H1 (cell line): Measurements from ENCODE around the gene ARPC4. TPM values are rescaled to one million over a fixed set of nuclear protein-coding genes. Genes with fewer than 3 reads are reported as not detected.

Source experiments
- CTCF ChIA-PET: fragments of 300-600 bp; sonication (Branson Sonifier 250); formaldehyde crosslinking; loops from one replicate; lab custom pipeline; 2021; ENCODE audit not compliant: partially characterized antibody; lab: Charles Lee
- POLR2A ChIA-PET: fragments of 300-600 bp; sonication (Branson Sonifier 250); formaldehyde crosslinking; loops from one replicate; lab custom pipeline; 2021; ENCODE audit warnings: inconsistent platforms; ENCODE audit not compliant: partially characterized antibody; lab: Charles Lee
- DNase-seq, 2 experiments: peaks; one replicate each; pipeline versions ENCODE4 v3.0.0 to v3.0.0-alpha.2; 2010 to 2022; ENCODE audit warnings: low spot score in 2 of 2, low read depth in 1 of 2, mixed read lengths in 1 of 2
- FAIRE-seq: peaks from 2 replicates; lab custom pipeline; 2011; peaks lifted over from hg19 to GRCh38; lab: Jason Lieb, UNC
- H2AFZ ChIP-seq: 2 replicates; pipeline ENCODE4 v1.8.1; 2012; ENCODE audit warnings: low read length, inconsistent platforms
- H2AK5ac ChIP-seq: 2 replicates; pipeline ENCODE4 v1.6.1; 2013; ENCODE audit warnings: low read depth, low read length
- H2BK120ac ChIP-seq: replicated peaks from 2 replicates; pipeline ENCODE3; 2013; ENCODE audit warnings: low read depth, low read length, inconsistent platforms
- H2BK12ac ChIP-seq: 2 replicates; pipeline ENCODE4 v1.6.1; 2013; ENCODE audit warnings: low read depth, low read length
- H2BK15ac ChIP-seq: 2 replicates; pipeline ENCODE4 v1.6.1; 2013; ENCODE audit warnings: low read length
- H2BK20ac ChIP-seq: 2 replicates; pipeline ENCODE4 v1.6.1; 2013; ENCODE audit warnings: low read length
- H2BK5ac ChIP-seq: 2 replicates; pipeline ENCODE4 v1.6.1; 2013; ENCODE audit warnings: low read depth, low read length
- H3K14ac ChIP-seq: 2 replicates; pipeline ENCODE4 v1.6.1; 2013; ENCODE audit warnings: inconsistent platforms; ENCODE audit not compliant: insufficient read length
- H3K18ac ChIP-seq: 2 replicates; pipeline ENCODE4 v1.6.1; 2013; ENCODE audit warnings: low read length; ENCODE audit errors: extremely low read depth
- H3K23ac ChIP-seq: 2 replicates; pipeline ENCODE4 v1.6.1; 2013; ENCODE audit warnings: inconsistent platforms; ENCODE audit not compliant: insufficient read length
- H3K23me2 ChIP-seq: 2 replicates; pipeline ENCODE4 v1.6.1; 2013; ENCODE audit warnings: low read depth, low read length
- H3K27ac ChIP-seq: 2 replicates; pipeline ENCODE4 v1.6.1; 2011; ENCODE audit warnings: low read depth, low read length, inconsistent platforms
- H3K27me3 ChIP-seq, 4 experiments: replicated peaks in 1 of 4; 1 replicate in 1 of 4; 2 replicates in 3 of 4; pipeline versions ENCODE4 v1.6.1 to v1.8.1; 2011 to 2013; ENCODE audit warnings: low read length in 3 of 4, mild to moderate bottlenecking in 3 of 4, inconsistent platforms in 2 of 4, mixed read lengths in 2 of 4, moderate library complexity in 1 of 4; ENCODE audit not compliant: control insufficient read depth in 3 of 4, insufficient read depth in 3 of 4; ENCODE audit errors: extremely low read depth in 1 of 4
- H3K36me3 ChIP-seq, 4 experiments: 2 replicates each; pipeline versions ENCODE4 v1.6.1 to v1.8.1; 2011 to 2013; ENCODE audit warnings: mild to moderate bottlenecking in 4 of 4, low read length in 3 of 4, moderate library complexity in 2 of 4, control low read depth in 1 of 4, inconsistent platforms in 1 of 4; ENCODE audit not compliant: insufficient read depth in 4 of 4, control insufficient read depth in 2 of 4
- H3K4ac ChIP-seq: replicated peaks from 2 replicates; pipeline ENCODE3; 2013; ENCODE audit warnings: low read length, low read depth, mixed read lengths, inconsistent platforms; ENCODE audit not compliant: insufficient read length
- H3K4me1 ChIP-seq, 4 experiments: replicated peaks in 1 of 4; 1 replicate in 1 of 4; 2 replicates in 3 of 4; pipeline versions ENCODE4 v1.6.1 to v1.8.1; 2011 to 2013; ENCODE audit warnings: low read length in 3 of 4, inconsistent platforms in 2 of 4, mixed read lengths in 1 of 4; ENCODE audit not compliant: insufficient read depth in 4 of 4, control insufficient read depth in 3 of 4
- H3K4me2 ChIP-seq, 2 experiments: 2 replicates each; pipeline versions ENCODE4 v1.6.1 to v1.8.1; 2011 to 2013; ENCODE audit warnings: low read depth in 2 of 2, low read length in 2 of 2, control low read depth in 1 of 2, inconsistent platforms in 1 of 2, mild to moderate bottlenecking in 1 of 2; ENCODE audit not compliant: insufficient read depth in 1 of 2
- H3K4me3 ChIP-seq, 4 experiments: fragments of 200-600, 300-600 bp in 1 of 4; sonication (generic), shearing (Covaris generic), sonication (Bioruptor Twin) in 1 of 4; 2 replicates each; pipeline versions ENCODE4 v1.5.1 to v1.8.1; 2011 to 2016; ENCODE audit warnings: low read length in 4 of 4, low read depth in 3 of 4, control low read depth in 2 of 4, inconsistent platforms in 2 of 4, mild to moderate bottlenecking in 2 of 4, mixed read lengths in 1 of 4, moderate library complexity in 1 of 4; ENCODE audit not compliant: insufficient read depth in 2 of 4; ENCODE audit errors: extremely low read depth in 1 of 4
- H3K56ac ChIP-seq: replicated peaks from 2 replicates; pipeline ENCODE3; 2013; ENCODE audit warnings: low read depth, mild to moderate bottlenecking, mixed read lengths, low read length, inconsistent platforms; ENCODE audit not compliant: insufficient read length
- H3K79me1 ChIP-seq: 2 replicates; pipeline ENCODE4 v1.6.1; 2013; ENCODE audit warnings: low read depth, low read length, control low read depth
- H3K79me2 ChIP-seq, 2 experiments: 2 replicates each; pipeline versions ENCODE4 v1.6.1 to v1.8.1; 2012 to 2013; ENCODE audit warnings: low read length in 2 of 2, mild to moderate bottlenecking in 2 of 2, inconsistent platforms in 1 of 2; ENCODE audit not compliant: insufficient read depth in 2 of 2, control insufficient read depth in 1 of 2
- H3K9ac ChIP-seq, 4 experiments: replicated peaks in 1 of 4; 1 replicate in 1 of 4; 2 replicates in 3 of 4; pipeline versions ENCODE4 v1.6.1 to v1.8.1; 2011 to 2013; ENCODE audit warnings: low read depth in 3 of 4, low read length in 3 of 4, control low read depth in 2 of 4, mild to moderate bottlenecking in 2 of 4, moderate library complexity in 2 of 4, inconsistent platforms in 1 of 4; ENCODE audit errors: extremely low read depth in 1 of 4
- H3K9me3 ChIP-seq, 2 experiments: 2 replicates each; pipeline versions ENCODE4 v1.6.1 to v1.8.1; 2012 to 2013; ENCODE audit warnings: mild to moderate bottlenecking in 2 of 2, moderate library complexity in 2 of 2, control low read depth in 1 of 2, inconsistent platforms in 1 of 2, low read depth in 1 of 2, low read length in 1 of 2, mixed read lengths in 1 of 2; ENCODE audit not compliant: insufficient read depth in 2 of 2
- H4K20me1 ChIP-seq, 2 experiments: replicated peaks in 1 of 2; 2 replicates each; pipeline versions ENCODE3 to v1.8.1; 2011 to 2013; ENCODE audit warnings: inconsistent platforms in 2 of 2, low read length in 2 of 2, mild to moderate bottlenecking in 1 of 2; ENCODE audit not compliant: insufficient read depth in 2 of 2, control insufficient read depth in 1 of 2
- H4K5ac ChIP-seq: 2 replicates; pipeline ENCODE4 v1.6.1; 2013; ENCODE audit warnings: low read length, low read depth, mixed read lengths, inconsistent platforms; ENCODE audit not compliant: insufficient read length
- H4K8ac ChIP-seq: 2 replicates; pipeline ENCODE4 v1.8.0; 2013; ENCODE audit warnings: mild to moderate bottlenecking, moderate library complexity, low read length, inconsistent platforms; ENCODE audit not compliant: insufficient read depth; ENCODE audit errors: extremely low read depth
- H4K91ac ChIP-seq: replicated peaks from 2 replicates; pipeline ENCODE3; 2013; ENCODE audit warnings: low read length, mixed read lengths, inconsistent platforms; ENCODE audit not compliant: insufficient read length
- BACH1 ChIP-seq: IDR thresholded peaks from 2 replicates; pipeline ENCODE4 v1.6.1; 2012; ENCODE audit warnings: low read length, improper control_type of control experiment
- CBX8 ChIP-seq: fragments of 300-800, 300-1000 bp; sonication (generic); IDR thresholded peaks from 2 replicates; pipeline ENCODE4 v1.7.1; 2016; ENCODE audit warnings: low read depth, low read length, borderline replicate concordance
- CTBP2 ChIP-seq: IDR thresholded peaks from 2 replicates; pipeline ENCODE4 v1.7.0; 2011; ENCODE audit warnings: borderline replicate concordance, mild to moderate bottlenecking, moderate library complexity, mixed read lengths, low read length; ENCODE audit not compliant: insufficient read depth, insufficient read length
- EZH2 ChIP-seq: fragments of 200-600 bp; sonication (generic); IDR thresholded peaks from 2 replicates; pipeline ENCODE4 v1.7.1; 2012; ENCODE audit warnings: low read depth, mild to moderate bottlenecking, moderate library complexity, low read length, inconsistent platforms; ENCODE audit not compliant: severe bottlenecking
- FOSL1 ChIP-seq: IDR thresholded peaks from 2 replicates; pipeline ENCODE4 v1.6.1; 2011; ENCODE audit warnings: mild to moderate bottlenecking, low read depth, low read length, moderate library complexity; ENCODE audit not compliant: insufficient read depth
- GABPA ChIP-seq: IDR thresholded peaks from 2 replicates; pipeline ENCODE4 v1.6.1; 2011; ENCODE audit warnings: mild to moderate bottlenecking, low read length, moderate library complexity, borderline replicate concordance; ENCODE audit not compliant: insufficient read depth
- JUN ChIP-seq: IDR thresholded peaks from 2 replicates; pipeline ENCODE4 v1.6.1; 2011; ENCODE audit warnings: low read depth, mild to moderate bottlenecking, improper control_type of control experiment, low read length
- NANOG ChIP-seq: IDR thresholded peaks from 2 replicates; pipeline ENCODE4 v1.6.1; 2011; ENCODE audit warnings: low read length, low read depth, mild to moderate bottlenecking, inconsistent platforms; ENCODE audit not compliant: insufficient read depth, poor library complexity, severe bottlenecking
- RFX5 ChIP-seq: IDR thresholded peaks from 2 replicates; pipeline ENCODE4 v1.6.1; 2011; ENCODE audit warnings: low read depth, low read length, improper control_type of control experiment, borderline replicate concordance
- TAF1 ChIP-seq: IDR thresholded peaks from 2 replicates; pipeline ENCODE4 v1.6.1; 2011; ENCODE audit warnings: mild to moderate bottlenecking, low read depth, low read length
- TBP ChIP-seq: IDR thresholded peaks from 2 replicates; pipeline ENCODE4 v1.6.1; 2011; ENCODE audit warnings: low read depth, low read length, improper control_type of control experiment
- WGBS, 2 experiments: shearing (Covaris generic) in 1 of 2; methylation state at CpG; one replicate each; pipeline versions ENCODE4 v1.1.6 to v1.1.7; 2013 to 2015; ENCODE audit warnings: low lambda C conversion rate in 2 of 2, mixed read lengths in 2 of 2, inconsistent platforms in 1 of 2, low coverage in 1 of 2, missing lambda C conversion rate in 1 of 2; ENCODE audit not compliant: insufficient replicate concordance in 2 of 2, insufficient coverage in 1 of 2, insufficient read length in 1 of 2; ENCODE audit errors: extremely low coverage in 1 of 2, missing lambda C conversion rate in 1 of 2; 5-methylcytosine and 5-hydroxymethylcytosine counted together
- polyA plus RNA-seq, 7 experiments: library from polyadenylated mRNA; depleted of rRNA in 3 of 7; stranded (reverse) in 5 of 7; unstranded in 2 of 7; fragments of >200 nt in 5 of 7; fragments of 200-250 nt in 2 of 7; gene quantifications; 1 replicate in 5 of 7; 2 replicates in 1 of 7; 4 replicates in 1 of 7; pipeline versions ENCODE4 v1.2.1 to v1.2.3, GENCODE V29; 2011 to 2013; ENCODE audit warnings: missing spikeins in 2 of 7, mixed read lengths in 2 of 7
- total RNA-seq: library from RNA; stranded (reverse); fragmentation: NEBNext Ultra II Directional; extraction: Animal tissue kit (Norgen Biotek cat#: 25700); gene quantifications from 2 replicates; pipeline ENCODE4 v1.2.1, GENCODE V29; 2021
- TF ChIP-seq, protein P1 (sequence below): IDR thresholded peaks from 2 replicates; pipeline ENCODE4 v1.6.1; 2011; ENCODE audit warnings: low read depth, mild to moderate bottlenecking, low read length; ENCODE audit not compliant: insufficient read depth
- TF ChIP-seq, protein P2 (sequence below): IDR thresholded peaks from 2 replicates; pipeline ENCODE4 v1.6.1; 2012; ENCODE audit warnings: inconsistent platforms

ARPC4 gene
- total and polyA plus RNA-seq, 2 of the 8 experiments (the other 6 are each of a cell fraction or from before 2014, with no cell fraction given): 138 to 154 TPM

- DNase-seq (no peak), FAIRE-seq (no peak)
- H3K14ac ChIP-seq: no peak overlapping the region
- WGBS, 2 experiments: 85% methylated on average over 5 of the region's 8 CpGs; no CpG with 5 or more reads in 1 of the 2 experiments
- H3K79me1 ChIP-seq: peaks cover 7% of the 10 kb centered on the region
- no peak overlapping the region for H2BK15ac ChIP-seq
- H4K91ac ChIP-seq: no peak overlapping the region
- H4K20me1 ChIP-seq: peaks cover 0 to 6% of the 10 kb centered on the region in 2 experiments
- H3K79me2 ChIP-seq: peaks cover 0 to 11% of the 10 kb centered on the region in 2 experiments; a peak in 2 of 4 replicates
- H3K4me2 ChIP-seq: no peak overlapping the region
- H3K9me3 ChIP-seq: no peaks in the 10 kb centered on the region
- H2BK20ac ChIP-seq: no peak overlapping the region
- no peak overlapping the region for H2BK5ac ChIP-seq
- no peak overlapping the region for H3K27ac ChIP-seq
- no peak overlapping the region for H3K56ac ChIP-seq
- H3K23me2 ChIP-seq: peaks cover 6% of the 10 kb centered on the region
- H4K8ac ChIP-seq: no peak overlapping the region
- H2BK12ac ChIP-seq: no peak overlapping the region
- H3K23ac ChIP-seq: no peak overlapping the region
- POLR2A ChIA-PET: interaction anchor here (5.4 kb wide), 1 partner anchor 17 kb away, joined by 60 read pairs; the partner anchor contains the start of gene BRPF1
- H4K5ac ChIP-seq: no peak overlapping the region
- no peak overlapping the region for H2AK5ac ChIP-seq
- no peak overlapping the region for H2BK120ac ChIP-seq
- H2AFZ ChIP-seq: no peak overlapping the region
- no peak overlapping the region for H3K18ac ChIP-seq
- no peak overlapping the region for H3K4me3 ChIP-seq
- no peaks in the 10 kb centered on the region for H3K27me3 ChIP-seq
- H3K9ac ChIP-seq: no peak overlapping the region
- H3K4ac ChIP-seq: no peak overlapping the region
- H3K4me1 ChIP-seq: peaks cover 0 to 9% (median 6%) of the 10 kb centered on the region in 4 experiments; a peak in 4 of 7 replicates
- H3K36me3 ChIP-seq: peaks cover 40 to 73% (median 66%) of the 10 kb centered on the region in 4 experiments
- CTCF ChIA-PET: interaction anchor here (0.7 to 1.2 kb wide), 2 partner anchors 15 to 39 kb away, joined by 3 read pairs; no protein-coding TSS in a partner anchor
- TF ChIP-seq NANOG (no peak), FOSL1 (no peak), TAF1 (no peak), RFX5 (no peak), CBX8 (no peak), CTBP2 (no peak), GABPA (no peak), EZH2 (no peak), TBP (no peak), BACH1 (no peak), JUN (no peak)
- TF ChIP-seq, protein P1, sequence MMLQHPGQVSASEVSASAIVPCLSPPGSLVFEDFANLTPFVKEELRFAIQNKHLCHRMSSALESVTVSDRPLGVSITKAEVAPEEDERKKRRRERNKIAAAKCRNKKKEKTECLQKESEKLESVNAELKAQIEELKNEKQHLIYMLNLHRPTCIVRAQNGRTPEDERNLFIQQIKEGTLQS: no peak
- TF ChIP-seq, protein P2, sequence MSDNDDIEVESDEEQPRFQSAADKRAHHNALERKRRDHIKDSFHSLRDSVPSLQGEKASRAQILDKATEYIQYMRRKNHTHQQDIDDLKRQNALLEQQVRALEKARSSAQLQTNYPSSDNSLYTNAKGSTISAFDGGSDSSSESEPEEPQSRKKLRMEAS: no peak
Observed at GRCh38 chr3:9747267-9747666, 45.6 kb upstream of the ARPC4 start.
